HEK293 (cell line): ENCODE results near the gene CACNA2D4.

Experiments
- CTCF ChIA-PET: fragments of 350-600 bp; formaldehyde crosslinking; extraction: SDS; loops from one replicate; lab custom pipeline; 2021; ENCODE audit warnings: antibody characterized with exemption; lab: Yijun Ruan, JAX
- POLR2A ChIA-PET: fragments of 300-600 bp; formaldehyde crosslinking; extraction: SDS; loops from one replicate; lab custom pipeline; 2020; ENCODE audit warnings: antibody characterized with exemption, inconsistent platforms; lab: Yijun Ruan, JAX
- H3K27ac ChIP-seq: fragments of 200-500 bp; sonication (Bioruptor generic); 2 replicates; pipeline ENCODE4 v1.5.1; 2014; ENCODE audit warnings: low read depth, low read length, control low read depth, inconsistent platforms; ENCODE audit errors: extremely low read depth
- H3K36me3 ChIP-seq, 2 experiments: fragments of 200-500 bp in 1 of 2; sonication (Bioruptor generic) in 1 of 2; 1 replicate in 1 of 2; 2 replicates in 1 of 2; pipeline ENCODE4 v1.5.1; 2014 to 2017; ENCODE audit warnings: inconsistent platforms in 2 of 2, low read length in 2 of 2; ENCODE audit not compliant: control insufficient read depth in 2 of 2, insufficient read depth in 1 of 2
- H3K4me1 ChIP-seq: fragments of 200-500 bp; sonication (Bioruptor generic); 2 replicates; pipeline ENCODE4 v1.5.1; 2014; ENCODE audit warnings: mild to moderate bottlenecking, low read length, inconsistent platforms; ENCODE audit not compliant: control insufficient read depth, insufficient read depth
- H3K4me3 ChIP-seq: 2 replicates; pipeline ENCODE4 v1.5.1; 2011; ENCODE audit warnings: low read depth, mild to moderate bottlenecking, control low read depth, low read length, moderate library complexity
- H3K9me3 ChIP-seq: fragments of 200-500 bp; sonication (Bioruptor generic); 2 replicates; pipeline ENCODE4 v1.5.1; 2014; ENCODE audit warnings: low read depth, low read length, inconsistent platforms; ENCODE audit not compliant: control insufficient read depth, insufficient read depth
- CTCF ChIP-seq: fragments of 450-650 bp; formaldehyde crosslinking; IDR thresholded peaks from 2 replicates; pipeline ENCODE4 v1.5.1; 2016; ENCODE audit warnings: missing biosample characterization, missing genetic modification characterization
- HOXD13 ChIP-seq: sonication (generic); formaldehyde crosslinking; IDR thresholded peaks from 2 replicates; pipeline ENCODE4 v1.8.0; 2022; ENCODE audit warnings: missing genetic modification reagents, borderline replicate concordance
- KLF16 ChIP-seq: fragments of 450-650 bp; formaldehyde crosslinking; IDR thresholded peaks from 2 replicates; pipeline ENCODE4 v1.5.1; 2017; ENCODE audit warnings: missing biosample characterization, missing genetic modification characterization
- OSR2 ChIP-seq: fragments of 450-650 bp; formaldehyde crosslinking; IDR thresholded peaks from 2 replicates; pipeline ENCODE4 v1.5.1; 2016; ENCODE audit warnings: missing biosample characterization, missing genetic modification characterization
- PRDM1 ChIP-seq: fragments of 450-650 bp; formaldehyde crosslinking; IDR thresholded peaks from 2 replicates; pipeline ENCODE4; 2016; ENCODE audit warnings: missing biosample characterization, missing genetic modification characterization
- PRDM6 ChIP-seq: fragments of 450-650 bp; formaldehyde crosslinking; IDR thresholded peaks from 2 replicates; pipeline ENCODE4 v1.5.1; 2017; ENCODE audit warnings: missing biosample characterization, missing genetic modification characterization
- RBAK ChIP-seq: fragments of 450-650 bp; formaldehyde crosslinking; IDR thresholded peaks from 2 replicates; pipeline ENCODE4 v1.5.1; 2016; ENCODE audit warnings: missing biosample characterization, missing genetic modification characterization
- SP2 ChIP-seq: fragments of 450-650 bp; formaldehyde crosslinking; IDR thresholded peaks from 2 replicates; pipeline ENCODE4 v1.5.1; 2016; ENCODE audit warnings: missing biosample characterization, missing genetic modification characterization
- SP3 ChIP-seq: fragments of 450-650 bp; formaldehyde crosslinking; IDR thresholded peaks from 2 replicates; pipeline ENCODE4 v1.5.1; 2016; ENCODE audit warnings: missing biosample characterization, missing genetic modification characterization
- TCF7L2 ChIP-seq: IDR thresholded peaks from 2 replicates; pipeline ENCODE4 v1.6.1; 2011; ENCODE audit warnings: low read depth, mild to moderate bottlenecking, inconsistent platforms, low read length, moderate library complexity, borderline replicate concordance
- ZBTB10 ChIP-seq: fragments of 450-650 bp; formaldehyde crosslinking; IDR thresholded peaks from 2 replicates; pipeline ENCODE4 v1.5.1; 2016; ENCODE audit warnings: missing biosample characterization, missing genetic modification characterization
- ZBTB17 ChIP-seq: fragments of 450-650 bp; formaldehyde crosslinking; IDR thresholded peaks from 2 replicates; pipeline ENCODE4 v1.5.1; 2016; ENCODE audit warnings: missing biosample characterization, missing genetic modification characterization
- ZNF214 ChIP-seq: fragments of 450-650 bp; formaldehyde crosslinking; IDR thresholded peaks from 2 replicates; pipeline ENCODE4 v1.5.1; 2017; ENCODE audit warnings: missing biosample characterization, mild to moderate bottlenecking, missing genetic modification characterization, borderline replicate concordance
- ZNF311 ChIP-seq: fragments of 450-650 bp; formaldehyde crosslinking; IDR thresholded peaks from 2 replicates; pipeline ENCODE4 v1.5.1; 2017; ENCODE audit warnings: missing biosample characterization, missing genetic modification characterization, borderline replicate concordance
- ZNF335 ChIP-seq: fragments of 450-650 bp; formaldehyde crosslinking; conservative IDR thresholded peaks from 2 replicates; pipeline ENCODE4 v1.5.1; 2016; ENCODE audit warnings: missing biosample characterization, missing genetic modification characterization
- ZNF354C ChIP-seq: fragments of 450-650 bp; formaldehyde crosslinking; IDR thresholded peaks from 2 replicates; pipeline ENCODE4 v1.5.1; 2016; ENCODE audit warnings: missing biosample characterization, missing genetic modification characterization, low read depth, borderline replicate concordance
- ZNF488 ChIP-seq: fragments of 450-650 bp; formaldehyde crosslinking; IDR thresholded peaks from 2 replicates; pipeline ENCODE4 v1.5.1; 2016; ENCODE audit warnings: missing biosample characterization, missing genetic modification characterization
- ZNF544 ChIP-seq: fragments of 450-650 bp; formaldehyde crosslinking; IDR thresholded peaks from 2 replicates; pipeline ENCODE4 v1.5.0; 2017; ENCODE audit warnings: missing biosample characterization, missing genetic modification characterization
- ZNF558 ChIP-seq: fragments of 450-650 bp; formaldehyde crosslinking; IDR thresholded peaks from 2 replicates; pipeline ENCODE4 v1.5.1; 2016; ENCODE audit warnings: missing biosample characterization, missing genetic modification characterization
- ZNF596 ChIP-seq: fragments of 450-650 bp; IDR thresholded peaks from 2 replicates; pipeline ENCODE4 v1.5.0; 2018; ENCODE audit warnings: missing biosample characterization, mild to moderate bottlenecking, missing genetic modification characterization, moderate library complexity
- ZNF629 ChIP-seq: fragments of 450-650 bp; formaldehyde crosslinking; IDR thresholded peaks from 2 replicates; pipeline ENCODE4 v1.5.1; 2017; ENCODE audit warnings: missing biosample characterization, missing genetic modification characterization
- ZNF658 ChIP-seq: fragments of 450-650 bp; formaldehyde crosslinking; IDR thresholded peaks from 2 replicates; pipeline ENCODE4; 2016; ENCODE audit warnings: missing biosample characterization, missing genetic modification characterization
- ZNF660 ChIP-seq: fragments of 450-650 bp; IDR thresholded peaks from 2 replicates; pipeline ENCODE4 v1.5.1; 2018; ENCODE audit warnings: missing biosample characterization, mild to moderate bottlenecking, missing genetic modification characterization
- ZNF701 ChIP-seq: fragments of 450-650 bp; formaldehyde crosslinking; IDR thresholded peaks from 2 replicates; pipeline ENCODE4 v1.5.1; 2016; ENCODE audit warnings: missing biosample characterization, missing genetic modification characterization
- ZNF704 ChIP-seq: fragments of 450-650 bp; formaldehyde crosslinking; IDR thresholded peaks from 2 replicates; pipeline ENCODE4 v1.5.1; 2016; ENCODE audit warnings: missing biosample characterization, missing genetic modification characterization
- TF ChIP-seq, protein P1 (sequence below): sonication (generic); formaldehyde crosslinking; IDR thresholded peaks from 2 replicates; pipeline ENCODE4 v1.8.1; 2022; ENCODE audit warnings: mild to moderate bottlenecking, moderate library complexity, missing genetic modification reagents

Gene CACNA2D4

DNA sequence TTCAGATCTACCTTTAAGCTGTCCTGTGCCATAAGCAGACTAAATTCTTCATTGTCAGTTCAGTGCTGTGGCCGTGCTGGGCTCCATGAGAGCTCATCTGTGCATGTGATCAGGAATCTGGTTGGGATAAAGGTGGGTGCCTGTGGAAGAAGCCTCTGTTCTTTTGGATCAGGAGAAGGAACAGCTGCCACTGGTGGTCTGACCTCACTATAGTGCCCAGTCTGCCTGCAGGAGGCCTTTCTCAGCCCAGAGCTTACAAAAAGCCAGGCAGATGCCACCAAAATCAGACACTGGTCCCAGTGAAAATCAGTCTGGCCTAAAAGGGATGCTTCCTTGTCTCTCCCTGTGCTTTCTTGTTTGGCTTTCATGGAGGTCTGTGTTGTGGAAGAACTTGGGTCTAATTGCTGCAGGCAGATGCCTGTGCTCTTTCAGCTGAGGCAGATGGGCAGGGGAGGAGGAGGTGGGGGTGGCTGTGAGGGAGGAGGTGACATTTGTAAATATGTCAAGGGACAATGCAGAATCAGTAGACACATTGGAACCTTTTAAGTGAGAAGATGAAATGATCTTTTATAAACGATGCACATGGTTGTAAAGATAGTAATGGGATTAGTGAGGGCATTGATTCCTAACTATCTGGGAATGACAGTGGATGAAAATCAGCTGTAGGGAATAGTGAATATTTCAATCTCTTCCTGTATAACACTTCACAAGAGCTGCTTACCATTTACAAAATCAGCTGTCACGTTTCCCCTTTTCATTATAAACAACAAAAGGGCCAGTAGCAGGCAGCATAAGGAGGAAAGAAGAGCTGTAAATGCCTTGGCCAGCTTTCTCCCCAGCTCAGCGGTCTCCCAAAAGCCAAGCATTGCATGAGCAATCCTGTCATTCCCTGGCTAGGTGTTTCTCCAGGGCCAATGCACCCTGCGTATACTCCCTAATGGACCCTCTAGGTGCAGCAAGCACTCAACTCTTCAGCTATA, 44.6 kb downstream of the CACNA2D4 start:
- CTCF ChIA-PET: interaction anchor here (0.6 to 1.0 kb wide), 2 partner anchors 17 to 42 kb away, joined by 3 to 4 read pairs; no protein-coding TSS in a partner anchor
- H3K4me1 ChIP-seq: no peaks in the 10 kb centered on the region
- H3K9me3 ChIP-seq: no peaks in the 10 kb centered on the region
- H3K36me3 ChIP-seq: no peaks in the 10 kb centered on the region
- no peak overlapping the region for H3K27ac ChIP-seq
- TF ChIP-seq ZBTB10 (tag by site-specific recombination) (no peak), HOXD13 (CRISPR knock-in tag) (no peak), SP2 (tag by site-specific recombination) (no peak), CTCF (no peak), ZNF214 (tag by site-specific recombination) (no peak), TCF7L2 (no peak), ZNF311 (tag by site-specific recombination) (no peak), ZBTB17 (tag by site-specific recombination) (no peak), OSR2 (tag by site-specific recombination) (no peak), ZNF488 (tag by site-specific recombination) (no peak)
- POLR2A ChIA-PET: no interaction called here
- H3K4me3 ChIP-seq: no peak overlapping the region

DNA sequence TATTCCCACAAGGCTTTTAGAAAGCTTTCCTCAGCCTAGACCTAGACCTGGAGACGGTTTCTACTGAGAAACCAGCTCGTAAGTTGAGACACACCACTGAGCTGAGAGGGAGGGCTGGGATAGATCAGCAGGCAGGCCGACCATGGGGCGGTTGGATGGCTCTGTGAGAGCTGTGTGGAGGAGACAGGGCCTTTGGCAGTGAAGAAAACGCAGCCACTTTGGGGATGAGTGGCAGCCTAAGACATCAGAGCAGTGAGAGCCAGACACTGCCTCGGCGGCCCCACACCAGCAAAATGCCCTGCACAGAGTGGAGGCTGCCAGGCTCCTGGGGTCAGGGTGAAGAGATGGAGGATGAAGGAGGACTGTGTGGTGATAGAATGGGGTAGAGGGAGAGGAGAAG, 46.0 kb downstream of the CACNA2D4 start:
- Histone ChIP-seq H3K4me3 (no peak overlapping the region), H3K27ac (no peak overlapping the region), H3K36me3 (no peaks in the 10 kb centered on the region), H3K4me1 (no peaks in the 10 kb centered on the region), H3K9me3 (no peaks in the 10 kb centered on the region)
- ChIA-PET POLR2A (no interaction called here), CTCF (no interaction called here)
- TF ChIP-seq ZNF335 (tag by site-specific recombination): no peak
- TF ChIP-seq ZNF658 (tag by site-specific recombination): no peak
- no peak for TF ChIP-seq ZNF544 (tag by site-specific recombination)
- TF ChIP-seq, protein P1, sequence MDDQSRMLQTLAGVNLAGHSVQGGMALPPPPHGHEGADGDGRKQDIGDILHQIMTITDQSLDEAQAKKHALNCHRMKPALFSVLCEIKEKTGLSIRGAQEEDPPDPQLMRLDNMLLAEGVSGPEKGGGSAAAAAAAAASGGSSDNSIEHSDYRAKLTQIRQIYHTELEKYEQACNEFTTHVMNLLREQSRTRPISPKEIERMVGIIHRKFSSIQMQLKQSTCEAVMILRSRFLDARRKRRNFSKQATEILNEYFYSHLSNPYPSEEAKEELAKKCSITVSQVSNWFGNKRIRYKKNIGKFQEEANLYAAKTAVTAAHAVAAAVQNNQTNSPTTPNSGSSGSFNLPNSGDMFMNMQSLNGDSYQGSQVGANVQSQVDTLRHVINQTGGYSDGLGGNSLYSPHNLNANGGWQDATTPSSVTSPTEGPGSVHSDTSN (CRISPR knock-in tag): no peak
- no peak for TF ChIP-seq KLF16 (tag by site-specific recombination)
- TF ChIP-seq ZNF660 (tag by site-specific recombination): no peak
- no peak for TF ChIP-seq SP3
- no peak for TF ChIP-seq ZNF701 (tag by site-specific recombination)
- TF ChIP-seq ZNF558 (tag by site-specific recombination): no peak
- no peak for TF ChIP-seq PRDM6
- TF ChIP-seq PRDM1 (tag by site-specific recombination): no peak
- TF ChIP-seq ZNF629 (tag by site-specific recombination): no peak
- no peak for TF ChIP-seq RBAK (tag by site-specific recombination)
- no peak for TF ChIP-seq ZNF596 (tag by site-specific recombination)
- TF ChIP-seq ZNF354C (tag by site-specific recombination): no peak
- TF ChIP-seq ZNF704 (tag by site-specific recombination): no peak
